ENCODE measurements around the gene TAC4. TPM values are rescaled to one million over a fixed set of nuclear protein-coding genes. Genes with fewer than 3 reads are reported as not detected.
A peak's percentile ranks its signal among the peaks of the same experiment; 100 is the strongest.

Gene TAC4
- total RNA-seq, 1 donor from 2014 or later, result 2.1 TPM

DNA sequence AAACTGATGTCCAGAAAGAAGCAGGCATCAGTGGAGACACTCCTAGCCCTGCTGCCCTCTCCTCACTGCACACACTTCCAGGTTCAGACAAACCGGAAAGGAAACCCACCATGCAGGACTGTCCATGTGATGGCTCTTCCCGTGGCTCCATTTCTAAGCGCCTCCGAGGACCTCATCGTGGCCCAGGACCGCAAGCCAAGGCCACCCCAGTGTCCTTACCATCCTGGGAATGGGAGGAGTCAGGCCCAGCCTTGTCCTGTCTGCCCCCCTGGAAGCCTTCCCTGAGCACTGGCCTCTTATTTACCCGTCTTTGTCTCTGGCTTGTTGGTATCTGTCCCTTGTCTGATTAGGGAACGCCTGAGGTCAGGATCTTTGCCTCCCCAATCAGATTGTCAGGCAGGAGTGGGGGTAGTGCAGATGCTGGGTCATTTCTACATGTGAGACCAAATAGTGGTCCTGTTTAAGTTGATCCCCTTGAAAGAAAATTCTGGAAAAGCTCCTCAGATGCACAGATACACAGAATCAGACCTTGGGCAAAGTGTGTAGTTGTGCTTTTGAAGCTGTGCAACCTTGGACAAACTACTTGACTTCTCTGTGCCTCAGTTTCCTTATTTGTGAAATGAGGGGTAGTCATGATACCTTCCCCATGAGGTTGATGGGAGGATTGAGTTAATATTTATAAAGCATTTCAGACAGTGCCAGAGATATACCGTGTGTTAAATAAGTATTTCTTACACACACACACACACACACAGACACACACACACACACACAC lies 744 bp downstream of the TAC4 start:
- H3K27me3 ChIP-seq (ENCODE audit: control insufficient read depth in 3 of 3, insufficient read depth in 3 of 3, low read length in 3 of 3), result no peaks in the 10 kb centered on the region
- H3K27ac ChIP-seq (ENCODE audit: low read depth, low read length), result no peak overlapping the region
- H3K36me3 ChIP-seq (ENCODE audit: control insufficient read depth in 3 of 3, insufficient read depth in 3 of 3, low read length in 3 of 3), result peaks cover 0 to 5% (median 4%) of the 10 kb centered on the region in 3 donors
- peaks cover 39 to 68% (median 49%) of the 10 kb centered on the region in 3 donors for H3K4me1 ChIP-seq (ENCODE audit: control insufficient read depth in 3 of 3, insufficient read depth in 3 of 3, low read length in 3 of 3)
- H3K4me3 ChIP-seq (ENCODE audit: low read length in 3 of 3), result no peak overlapping the region
- H3K9me3 ChIP-seq (ENCODE audit: control insufficient read depth in 3 of 3, low read length in 3 of 3), result no peaks in the 10 kb centered on the region
- peak overlapping the region in 1 of 3 donors; percentile 54 for H3K9ac ChIP-seq (ENCODE audit: low read depth in 1 of 3, low read length in 3 of 3)

DNA sequence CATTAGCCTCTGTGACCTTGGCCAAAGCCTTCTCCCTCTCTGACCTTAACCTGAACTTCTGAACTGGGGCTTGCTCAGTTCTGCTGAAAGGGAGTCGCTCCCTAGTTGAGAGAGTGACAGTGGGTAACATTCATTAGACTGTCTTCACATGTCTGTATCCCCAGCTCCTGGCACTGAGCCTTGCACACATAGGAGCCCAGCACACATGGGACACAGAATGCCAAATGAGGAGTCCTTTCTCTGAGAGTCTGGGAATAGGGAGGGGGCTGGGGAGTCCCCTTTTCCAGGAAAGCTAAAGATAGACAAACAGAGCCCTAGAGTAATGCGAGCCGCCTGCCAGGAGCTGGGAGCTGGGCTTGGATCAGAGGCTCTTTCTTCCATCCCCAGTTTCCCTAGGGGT lies 2.5 kb downstream of the TAC4 start:
- no peaks in the 10 kb centered on the region for H3K27me3 ChIP-seq (ENCODE audit: control insufficient read depth in 3 of 3, insufficient read depth in 3 of 3, low read length in 3 of 3)
- H3K9ac ChIP-seq (ENCODE audit: low read depth in 1 of 3, low read length in 3 of 3), result peak overlapping the region in 2 of 3 donors; percentile 27 to 64
- H3K9me3 ChIP-seq (ENCODE audit: control insufficient read depth in 3 of 3, low read length in 3 of 3), result no peaks in the 10 kb centered on the region
- H3K4me3 ChIP-seq (ENCODE audit: low read length in 3 of 3), result peak overlapping the region; percentile 32 to 54 (median 34)
- peaks cover 29 to 55% (median 40%) of the 10 kb centered on the region in 3 donors for H3K4me1 ChIP-seq (ENCODE audit: control insufficient read depth in 3 of 3, insufficient read depth in 3 of 3, low read length in 3 of 3)
- H3K27ac ChIP-seq (ENCODE audit: low read depth, low read length), result peak overlapping the region; percentile 74
- peaks cover 2 to 5% (median 4%) of the 10 kb centered on the region in 3 donors for H3K36me3 ChIP-seq (ENCODE audit: control insufficient read depth in 3 of 3, insufficient read depth in 3 of 3, low read length in 3 of 3)

DNA sequence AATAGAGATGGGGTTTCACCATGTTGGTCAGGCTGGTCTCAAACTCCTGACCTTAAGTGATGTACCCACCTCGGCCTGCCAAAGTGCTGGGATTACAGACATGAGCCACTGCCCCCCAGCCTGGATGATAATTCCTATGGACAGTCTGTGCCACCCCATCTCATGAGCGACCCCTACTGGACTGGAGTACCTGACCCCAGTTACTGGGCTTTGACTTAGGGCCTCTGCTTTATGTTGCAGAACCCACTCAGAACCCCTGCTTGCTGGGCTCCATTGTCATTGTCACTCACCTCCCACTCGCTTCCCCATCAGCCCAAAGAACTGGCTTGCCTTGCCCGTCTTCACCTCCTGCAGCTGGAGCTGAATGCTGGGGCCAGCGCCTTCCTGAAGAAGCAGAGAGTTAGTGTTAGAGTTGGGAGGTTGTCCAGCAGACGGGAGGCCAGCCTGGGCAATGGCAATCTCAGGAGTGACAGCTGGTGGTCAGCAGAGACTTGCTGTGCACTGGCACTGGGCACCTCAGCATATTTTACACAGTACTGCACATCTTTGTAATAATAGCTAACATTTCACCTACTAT lies 4.0 kb downstream of the TAC4 start:
- H3K9me3 ChIP-seq (ENCODE audit: control insufficient read depth in 3 of 3, low read length in 3 of 3), result no peaks in the 10 kb centered on the region
- H3K9ac ChIP-seq (ENCODE audit: low read depth in 1 of 3, low read length in 3 of 3), result no peak overlapping the region
- no peaks in the 10 kb centered on the region for H3K27me3 ChIP-seq (ENCODE audit: control insufficient read depth in 3 of 3, insufficient read depth in 3 of 3, low read length in 3 of 3)
- peaks cover 23 to 51% (median 44%) of the 10 kb centered on the region in 3 donors for H3K4me1 ChIP-seq (ENCODE audit: control insufficient read depth in 3 of 3, insufficient read depth in 3 of 3, low read length in 3 of 3)
- H3K36me3 ChIP-seq (ENCODE audit: control insufficient read depth in 3 of 3, insufficient read depth in 3 of 3, low read length in 3 of 3), result peaks cover 2 to 5% (median 5%) of the 10 kb centered on the region in 3 donors
- no peak overlapping the region for H3K4me3 ChIP-seq (ENCODE audit: low read length in 3 of 3)
- no peak overlapping the region for H3K27ac ChIP-seq (ENCODE audit: low read depth, low read length)

DNA sequence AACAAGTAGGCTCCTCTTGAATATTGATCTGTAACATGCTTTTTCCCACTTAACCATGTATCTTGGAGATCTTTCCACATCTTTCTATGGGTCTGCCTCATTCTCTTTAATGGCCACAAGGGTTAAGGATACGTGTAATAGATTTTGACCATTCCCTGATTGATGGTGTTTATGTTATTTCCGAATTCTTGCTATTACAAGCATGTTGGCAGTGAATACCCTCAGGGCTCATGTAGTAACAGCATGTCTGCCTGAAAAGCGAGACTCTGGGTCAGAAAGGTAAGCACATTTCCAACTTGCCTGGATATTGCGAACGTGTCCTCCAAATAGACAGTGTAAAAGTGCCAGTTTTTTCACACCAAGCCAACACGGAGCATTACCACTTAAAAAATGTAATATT lies 5.0 kb downstream of the TAC4 start:
- Histone ChIP-seq H3K27me3 (ENCODE audit: control insufficient read depth in 3 of 3, insufficient read depth in 3 of 3, low read length in 3 of 3) (no peaks in the 10 kb centered on the region), H3K9me3 (ENCODE audit: control insufficient read depth in 3 of 3, low read length in 3 of 3) (no peaks in the 10 kb centered on the region), H3K4me3 (ENCODE audit: low read length in 3 of 3) (no peak overlapping the region), H3K27ac (ENCODE audit: low read depth, low read length) (no peak overlapping the region), H3K9ac (ENCODE audit: low read depth in 1 of 3, low read length in 3 of 3) (no peak overlapping the region), H3K36me3 (ENCODE audit: control insufficient read depth in 3 of 3, insufficient read depth in 3 of 3, low read length in 3 of 3) (peaks cover 2 to 5% (median 5%) of the 10 kb centered on the region in 3 donors), H3K4me1 (ENCODE audit: control insufficient read depth in 3 of 3, insufficient read depth in 3 of 3, low read length in 3 of 3) (peaks cover 23 to 49% (median 41%) of the 10 kb centered on the region in 3 donors)

DNA sequence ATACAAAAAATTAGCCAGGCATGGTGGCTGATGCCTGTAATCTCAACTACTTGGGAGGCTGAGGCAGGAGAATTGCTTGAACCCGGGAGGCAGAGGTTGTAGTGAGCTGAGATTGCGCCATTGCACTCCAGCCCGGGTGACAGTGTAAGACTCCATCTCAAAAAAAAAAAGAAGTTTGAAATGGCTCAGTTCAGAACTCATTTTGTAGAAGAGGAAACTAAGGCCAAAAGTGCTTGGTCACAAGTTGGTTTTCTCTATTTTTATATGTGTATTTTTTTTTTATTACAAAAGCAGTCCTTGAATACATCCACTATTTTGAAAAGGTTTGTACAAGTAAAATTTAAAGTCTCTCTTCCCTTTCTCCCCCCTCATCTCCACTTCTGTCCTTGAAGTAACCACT lies 5.5 kb downstream of the TAC4 start:
- Histone ChIP-seq H3K4me3 (ENCODE audit: low read length in 3 of 3) (no peak overlapping the region), H3K9me3 (ENCODE audit: control insufficient read depth in 3 of 3, low read length in 3 of 3) (no peaks in the 10 kb centered on the region), H3K27me3 (ENCODE audit: control insufficient read depth in 3 of 3, insufficient read depth in 3 of 3, low read length in 3 of 3) (no peaks in the 10 kb centered on the region), H3K36me3 (ENCODE audit: control insufficient read depth in 3 of 3, insufficient read depth in 3 of 3, low read length in 3 of 3) (peaks cover 2 to 5% (median 5%) of the 10 kb centered on the region in 3 donors), H3K4me1 (ENCODE audit: control insufficient read depth in 3 of 3, insufficient read depth in 3 of 3, low read length in 3 of 3) (peaks cover 23 to 44% (median 39%) of the 10 kb centered on the region in 3 donors), H3K9ac (ENCODE audit: low read depth in 1 of 3, low read length in 3 of 3) (no peak overlapping the region), H3K27ac (ENCODE audit: low read depth, low read length) (no peak overlapping the region)

DNA sequence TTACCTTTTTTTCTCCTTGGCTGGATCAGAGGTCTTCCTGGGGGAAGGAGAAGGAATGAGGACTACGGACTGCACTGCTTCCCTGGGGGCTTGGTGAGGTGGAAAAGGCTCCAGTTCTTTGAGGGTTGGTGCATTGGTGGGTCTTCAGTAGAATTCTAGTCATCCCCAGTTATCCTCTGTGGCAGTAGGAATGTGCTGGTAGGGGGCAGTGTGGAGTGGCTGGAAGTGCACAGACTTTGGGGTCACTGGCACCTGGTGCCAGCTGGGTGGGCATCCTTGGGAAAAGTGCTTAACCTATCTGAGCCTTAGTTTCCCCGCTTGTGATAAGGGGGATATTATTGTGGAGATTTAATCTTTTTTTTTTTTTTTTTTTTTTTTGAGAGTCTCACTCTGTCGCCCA lies 6.3 kb downstream of the TAC4 start:
- no peak overlapping the region for H3K4me3 ChIP-seq (ENCODE audit: low read length in 3 of 3)
- H3K36me3 ChIP-seq (ENCODE audit: control insufficient read depth in 3 of 3, insufficient read depth in 3 of 3, low read length in 3 of 3), result peaks cover 2 to 4% (median 2%) of the 10 kb centered on the region in 3 donors
- H3K4me1 ChIP-seq (ENCODE audit: control insufficient read depth in 3 of 3, insufficient read depth in 3 of 3, low read length in 3 of 3), result peaks cover 21 to 38% (median 34%) of the 10 kb centered on the region in 3 donors
- H3K9me3 ChIP-seq (ENCODE audit: control insufficient read depth in 3 of 3, low read length in 3 of 3), result no peaks in the 10 kb centered on the region
- H3K27me3 ChIP-seq (ENCODE audit: control insufficient read depth in 3 of 3, insufficient read depth in 3 of 3, low read length in 3 of 3), result no peaks in the 10 kb centered on the region
- no peak overlapping the region for H3K9ac ChIP-seq (ENCODE audit: low read depth in 1 of 3, low read length in 3 of 3)
- no peak overlapping the region for H3K27ac ChIP-seq (ENCODE audit: low read depth, low read length)

DNA sequence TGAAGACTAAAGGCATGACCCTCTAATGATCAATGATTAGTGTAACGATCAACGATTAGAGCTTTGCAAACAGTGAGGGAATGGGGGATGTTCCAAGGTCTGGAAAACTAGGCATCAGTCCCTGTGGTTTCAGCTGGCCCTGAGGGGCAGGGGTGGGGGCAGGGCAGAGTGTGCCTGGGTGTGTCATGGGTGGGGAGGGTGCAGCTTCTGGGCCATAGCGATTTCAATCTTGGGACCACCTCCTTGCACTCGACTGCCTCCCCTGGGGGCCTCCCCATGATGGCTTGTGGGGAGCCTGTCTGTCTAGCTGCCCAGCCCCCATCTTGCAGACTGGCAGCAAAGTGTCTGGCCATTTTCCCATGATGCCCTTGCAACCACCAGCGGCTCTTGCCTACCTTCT lies 8.4 kb downstream of the TAC4 start:
- no peak overlapping the region for H3K9ac ChIP-seq (ENCODE audit: low read depth in 1 of 3, low read length in 3 of 3)
- no peak overlapping the region for H3K27ac ChIP-seq (ENCODE audit: low read depth, low read length)
- no peak overlapping the region for H3K4me3 ChIP-seq (ENCODE audit: low read length in 3 of 3)
- H3K4me1 ChIP-seq (ENCODE audit: control insufficient read depth in 3 of 3, insufficient read depth in 3 of 3, low read length in 3 of 3), result peaks cover 26 to 35% (median 34%) of the 10 kb centered on the region in 3 donors
- no peaks in the 10 kb centered on the region for H3K27me3 ChIP-seq (ENCODE audit: control insufficient read depth in 3 of 3, insufficient read depth in 3 of 3, low read length in 3 of 3)
- H3K9me3 ChIP-seq (ENCODE audit: control insufficient read depth in 3 of 3, low read length in 3 of 3), result no peaks in the 10 kb centered on the region
- peaks cover 2 to 5% (median 4%) of the 10 kb centered on the region in 3 donors for H3K36me3 ChIP-seq (ENCODE audit: control insufficient read depth in 3 of 3, insufficient read depth in 3 of 3, low read length in 3 of 3)

DNA sequence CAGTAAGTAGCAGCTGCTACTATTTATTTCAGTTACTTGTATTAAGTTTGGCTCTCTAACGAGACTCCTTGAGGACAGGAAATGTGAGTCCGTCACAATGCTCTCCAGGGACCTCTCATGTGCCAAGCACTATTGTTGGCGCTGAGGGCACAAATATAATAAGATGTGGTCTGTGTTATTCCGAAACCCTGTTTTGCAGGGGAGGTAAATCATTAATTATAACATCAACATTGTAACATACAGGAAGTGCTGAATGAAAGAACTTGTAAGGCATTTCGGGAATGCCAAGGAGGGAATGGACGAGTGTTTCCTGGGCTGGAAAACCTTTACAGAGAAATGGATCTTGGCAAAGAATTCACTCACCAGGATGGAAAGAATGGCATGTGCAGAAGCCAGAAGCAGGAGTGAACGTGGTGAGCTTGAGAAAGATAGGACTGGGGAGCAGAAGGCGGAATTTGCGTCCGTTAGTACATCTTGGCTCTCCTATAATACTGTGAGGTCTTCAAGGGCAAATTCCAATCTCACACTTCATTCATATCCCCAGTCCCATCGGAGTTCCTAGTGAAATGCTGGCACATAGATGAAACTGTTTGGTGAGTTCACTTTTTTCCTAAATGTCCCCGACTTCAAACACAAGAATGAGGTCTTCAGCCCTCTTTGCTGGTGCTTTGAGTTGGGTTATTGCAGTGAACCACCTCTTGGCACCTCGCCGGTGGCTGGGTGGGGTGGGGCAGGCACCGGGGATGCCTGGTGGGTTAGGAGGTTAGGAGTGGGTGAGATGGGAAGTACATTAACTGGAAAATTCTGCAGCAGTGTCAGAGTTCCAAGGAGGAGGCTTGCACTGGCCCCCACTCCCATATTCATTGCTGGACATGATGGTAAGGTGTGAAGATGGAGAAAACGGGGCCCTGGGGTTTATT lies 11.5 kb downstream of the TAC4 start:
- Histone ChIP-seq H3K27ac (ENCODE audit: low read depth, low read length) (no peak overlapping the region), H3K4me1 (ENCODE audit: control insufficient read depth in 3 of 3, insufficient read depth in 3 of 3, low read length in 3 of 3) (peaks cover 26 to 30% (median 29%) of the 10 kb centered on the region in 3 donors), H3K4me3 (ENCODE audit: low read length in 3 of 3) (peak overlapping the region in 2 of 3 donors; percentile 10 to 55), H3K9me3 (ENCODE audit: control insufficient read depth in 3 of 3, low read length in 3 of 3) (no peaks in the 10 kb centered on the region), H3K27me3 (ENCODE audit: control insufficient read depth in 3 of 3, insufficient read depth in 3 of 3, low read length in 3 of 3) (no peaks in the 10 kb centered on the region), H3K9ac (ENCODE audit: low read depth in 1 of 3, low read length in 3 of 3) (no peak overlapping the region), H3K36me3 (ENCODE audit: control insufficient read depth in 3 of 3, insufficient read depth in 3 of 3, low read length in 3 of 3) (peaks cover 3 to 24% (median 16%) of the 10 kb centered on the region in 3 donors)

DNA sequence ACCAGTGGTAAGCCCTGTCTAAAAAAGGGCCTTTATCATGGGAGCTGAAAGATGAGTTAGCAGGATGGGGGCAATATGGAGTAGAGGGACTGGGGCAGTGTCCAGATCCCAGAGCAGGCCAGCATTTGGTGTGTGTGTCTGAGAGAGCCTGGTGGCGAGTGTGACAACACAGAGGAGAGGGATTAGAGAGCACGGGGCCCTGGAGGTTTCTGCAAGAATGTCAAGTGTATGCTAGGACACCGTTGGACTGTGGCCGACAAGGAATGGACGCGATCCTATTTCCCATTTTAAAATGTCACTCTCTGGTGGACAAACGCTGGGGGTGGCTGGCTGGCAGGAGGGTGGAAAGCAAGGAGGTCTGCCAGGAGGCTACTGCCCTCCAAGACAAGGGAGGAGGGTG lies 12.4 kb downstream of the TAC4 start:
- no peak overlapping the region for H3K27ac ChIP-seq (ENCODE audit: low read depth, low read length)
- H3K27me3 ChIP-seq (ENCODE audit: control insufficient read depth in 3 of 3, insufficient read depth in 3 of 3, low read length in 3 of 3), result no peaks in the 10 kb centered on the region
- peaks cover 26 to 30% (median 29%) of the 10 kb centered on the region in 3 donors for H3K4me1 ChIP-seq (ENCODE audit: control insufficient read depth in 3 of 3, insufficient read depth in 3 of 3, low read length in 3 of 3)
- H3K36me3 ChIP-seq (ENCODE audit: control insufficient read depth in 3 of 3, insufficient read depth in 3 of 3, low read length in 3 of 3), result peaks cover 2 to 24% (median 19%) of the 10 kb centered on the region in 3 donors
- peak overlapping the region in 1 of 3 donors; percentile 2 for H3K9ac ChIP-seq (ENCODE audit: low read depth in 1 of 3, low read length in 3 of 3)
- peak overlapping the region in 2 of 3 donors; percentile 10 to 55 for H3K4me3 ChIP-seq (ENCODE audit: low read length in 3 of 3)
- H3K9me3 ChIP-seq (ENCODE audit: control insufficient read depth in 3 of 3, low read length in 3 of 3), result no peaks in the 10 kb centered on the region
